Activated CD4-positive, alpha-beta memory T cell treated with anti-CD3 and anti-CD28 coated beads, Interleukin-2, amount 10 ng/mL, durations not matched to agents 7 days and 5 days (primary cell): ENCODE results near the gene AKR1A1. TPM values are rescaled to one million over a fixed set of nuclear protein-coding genes. Genes with fewer than 3 reads are reported as not detected.
"Not testable (repeated sequence)": the region's sequence is repeated elsewhere in the genome, so short reads cannot be mapped to it uniquely, and the experiment has no call there.

Experiments used
- CTCF ChIA-PET: fragments of 350-600 bp; sonication (Branson Sonifier 250); formaldehyde crosslinking; loops from one replicate; lab custom pipeline; 2021; ENCODE audit warnings: antibody characterized with exemption, inconsistent platforms; lab: Charles Lee
- POLR2A ChIA-PET: fragments of 350-600 bp; sonication (Branson Sonifier 250); formaldehyde crosslinking; loops from one replicate; lab custom pipeline; 2021; ENCODE audit warnings: antibody characterized with exemption; lab: Charles Lee
- DNase-seq: peaks from one replicate; pipeline ENCODE4 v3.0.0-alpha.2; 2020
- H3K27ac Mint-ChIP-seq: one replicate; pipeline ENCODE4 v1.8.0; 2021; ENCODE audit warnings: mild to moderate bottlenecking, mixed read lengths
- H3K27me3 Mint-ChIP-seq: one replicate; pipeline ENCODE4 v1.8.0; 2021; ENCODE audit warnings: mixed read lengths
- H3K36me3 Mint-ChIP-seq: one replicate; pipeline ENCODE4 v1.8.0; 2021; ENCODE audit warnings: low read depth, mixed read lengths
- H3K4me1 Mint-ChIP-seq: one replicate; pipeline ENCODE4 v1.8.0; 2021; ENCODE audit warnings: mixed read lengths
- H3K4me3 Mint-ChIP-seq: one replicate; pipeline ENCODE4 v1.8.0; 2021; ENCODE audit warnings: mild to moderate bottlenecking, mixed read lengths
- H3K9me3 Mint-ChIP-seq: one replicate; pipeline ENCODE4 v1.8.0; 2021; ENCODE audit warnings: mixed read lengths
- total RNA-seq, 2 experiments: library from RNA; stranded (reverse); gene quantifications; one replicate each; pipeline ENCODE4 v1.2.3, GENCODE V29; 2021

AKR1A1 gene
- total RNA-seq, 2 experiments from 2014 or later: 144 TPM

GRCh38 chr1:45573231-45573804, 22.7 kb downstream of the AKR1A1 start:
- Mint-ChIP-seq H3K27ac (no peak overlapping the region), H3K9me3 (no peaks in the 10 kb centered on the region), H3K27me3 (no peaks in the 10 kb centered on the region), H3K4me1 (no peaks in the 10 kb centered on the region), H3K4me3 (no peak overlapping the region), H3K36me3 (peaks cover 27% of the 10 kb centered on the region)
- CTCF ChIA-PET: interaction anchor here (1.1 kb wide), 1 partner anchor 61 kb away, joined by 3 read pairs; no protein-coding TSS in a partner anchor
- DNase-seq: no peak
- POLR2A ChIA-PET: interaction anchor here (5.4 kb wide), 1 partner anchor 10 kb away, joined by 35 read pairs; the partner anchor contains the start of gene NASP

GRCh38 chr1:45574105-45574626, 23.5 kb downstream of the AKR1A1 start:
- Mint-ChIP-seq H3K4me1 (no peaks in the 10 kb centered on the region), H3K9me3 (no peaks in the 10 kb centered on the region), H3K4me3 (no peak overlapping the region), H3K36me3 (peaks cover 21% of the 10 kb centered on the region), H3K27ac (no peak overlapping the region), H3K27me3 (no peaks in the 10 kb centered on the region)
- no peak for DNase-seq
- ChIA-PET POLR2A (interaction anchor here (1.0 to 1.2 kb wide), 2 partner anchors 9 to 52 kb away, joined by 4 read pairs; partner anchors contain the start of gene PRDX1), CTCF (interaction anchor here (1.1 kb wide), 1 partner anchor 62 kb away, joined by 3 read pairs; no protein-coding TSS in a partner anchor)

DNA sequence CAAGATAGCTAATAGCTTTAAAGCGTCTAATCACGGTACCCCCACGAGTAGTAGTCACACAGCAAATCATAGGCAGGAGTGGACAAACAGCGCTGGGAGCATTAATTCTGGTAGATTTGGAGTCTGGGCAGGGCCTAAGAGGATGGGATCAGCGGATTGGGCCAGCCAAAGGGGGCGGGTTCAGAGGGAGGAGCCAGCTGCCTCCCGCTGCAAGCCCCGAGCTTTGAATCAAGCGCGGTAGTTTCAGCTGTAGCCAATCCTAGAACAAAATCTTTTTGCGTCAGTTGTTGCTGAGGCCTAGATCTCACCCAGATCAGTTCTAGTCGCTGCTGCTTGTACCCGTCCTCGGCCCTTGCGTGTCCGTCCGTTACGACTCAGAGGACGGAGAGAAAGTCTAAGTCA, 32.6 kb downstream of the AKR1A1 start:
- H3K27ac Mint-ChIP-seq: peak overlapping the region; percentile 98
- H3K9me3 Mint-ChIP-seq: no peaks in the 10 kb centered on the region
- peaks cover 29% of the 10 kb centered on the region for H3K4me1 Mint-ChIP-seq
- H3K27me3 Mint-ChIP-seq: no peaks in the 10 kb centered on the region
- ChIA-PET POLR2A (interaction anchor here (0.7 to 7.7 kb wide), 23 partner anchors 8 to 862 kb away, joined by 3 to 83 read pairs (median 6); partner anchors contain the start of genes AKR1A1, CCDC163, GPBP1L1 and HECTD3), CTCF (interaction anchor here (0.5 to 3.0 kb wide), 15 partner anchors 14 to 280 kb away, joined by 3 to 13 read pairs (median 5); partner anchors contain the start of genes CCDC163, MMACHC, MUTYH and PRDX1)
- H3K36me3 Mint-ChIP-seq: peaks cover 2% of the 10 kb centered on the region
- peak overlapping the region; percentile 88 for H3K4me3 Mint-ChIP-seq
- DNase-seq: peak; percentile 96

DNA sequence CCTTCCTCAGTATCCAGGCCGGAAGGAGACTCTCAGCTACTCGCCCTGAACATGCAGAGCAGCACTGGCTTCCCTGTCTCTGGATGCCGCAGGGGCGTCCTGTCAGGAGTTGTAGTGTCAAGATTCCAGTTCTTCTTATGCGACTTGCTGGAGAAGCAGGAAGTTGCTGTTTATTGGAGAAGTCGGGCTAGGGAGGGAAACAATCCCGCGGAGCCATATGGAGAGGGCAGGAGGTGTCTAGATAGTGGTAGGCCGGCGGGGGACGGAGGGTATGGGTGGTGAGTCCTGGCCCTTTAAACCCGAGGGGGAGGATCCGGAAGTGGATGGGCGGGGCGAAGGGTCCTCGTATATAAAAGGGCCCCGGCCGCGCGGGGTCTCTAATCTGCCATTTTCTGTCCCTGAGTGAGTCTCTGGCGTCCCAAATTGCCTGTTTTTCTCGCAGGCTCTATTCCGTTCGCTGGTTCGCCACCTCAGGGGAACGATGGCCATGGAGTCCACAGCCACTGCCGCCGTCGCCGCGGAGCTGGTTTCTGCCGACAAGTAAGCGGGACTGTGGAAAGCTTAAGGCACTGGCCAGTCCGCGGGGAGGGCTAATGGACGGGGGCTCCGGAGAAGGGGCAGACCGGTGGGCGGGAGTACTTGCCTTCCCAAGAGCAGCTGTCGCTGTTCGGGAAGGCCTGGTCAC, 33.2 kb downstream of the AKR1A1 start, which contains the start of gene NASP:
NASP (plus strand) TSS at position 376 of the 685 bp plus-strand sequence; CDS start at position 482, 106 bp downstream.
- ChIA-PET CTCF (interaction anchor here (0.5 to 3.0 kb wide), 15 partner anchors 15 to 281 kb away, joined by 3 to 13 read pairs (median 6); partner anchors contain the start of genes CCDC163, MMACHC, MUTYH and PRDX1), POLR2A (interaction anchor here (0.6 to 7.7 kb wide), 34 partner anchors 8 to 862 kb away, joined by 3 to 83 read pairs (median 5); partner anchors contain the start of genes AKR1A1, CCDC163, GPBP1L1 and HECTD3)
- H3K27me3 Mint-ChIP-seq: no peaks in the 10 kb centered on the region
- H3K27ac Mint-ChIP-seq: peak within 1 kb of the TSS; percentile 98
- H3K4me1 Mint-ChIP-seq: peaks cover 31% of the 10 kb centered on the region
- peak; percentile 92 for DNase-seq
- peaks cover 2% of the 10 kb centered on the region for H3K36me3 Mint-ChIP-seq
- H3K9me3 Mint-ChIP-seq: no peaks in the 10 kb centered on the region
- H3K4me3 Mint-ChIP-seq: peak within 1 kb of the TSS; percentile 88

GRCh38 chr1:45584351-45585109, 33.9 kb downstream of the AKR1A1 start:
- DNase-seq: peak; percentile 90

DNA sequence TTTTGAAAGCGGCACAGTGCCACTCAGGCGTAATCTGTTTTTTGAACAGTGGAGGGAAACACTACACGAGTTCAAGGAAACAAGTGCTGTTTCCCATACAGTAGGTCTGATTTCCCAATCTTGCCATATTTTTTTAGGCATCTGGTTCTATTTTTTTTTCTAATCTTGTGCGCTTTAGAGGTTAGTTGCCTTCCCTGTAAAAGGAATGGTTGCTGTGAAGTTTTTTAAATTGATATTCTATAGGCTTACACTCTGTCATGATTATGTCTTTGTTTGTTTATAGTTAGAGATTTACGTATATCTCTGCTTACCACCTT, 34.4 kb downstream of the AKR1A1 start:
- ChIA-PET CTCF (interaction anchor here (1.6 to 3.0 kb wide), 2 partner anchors 14 to 64 kb away, joined by 5 to 9 read pairs; partner anchors contain the start of gene PRDX1), POLR2A (interaction anchor here (0.8 to 7.7 kb wide), 29 partner anchors 10 to 863 kb away, joined by 3 to 83 read pairs (median 5); partner anchors contain the start of genes AKR1A1, CCDC163, GPBP1L1 and HECTD3)
- Mint-ChIP-seq H3K27me3 (no peaks in the 10 kb centered on the region), H3K4me1 (peaks cover 39% of the 10 kb centered on the region), H3K4me3 (peak overlapping the region; percentile 88), H3K36me3 (peaks cover 6% of the 10 kb centered on the region), H3K27ac (peak overlapping the region; percentile 98), H3K9me3 (no peaks in the 10 kb centered on the region)
- no peak for DNase-seq

More at GRCh38 chr1:45584351-45585109, 33.9 kb downstream of the AKR1A1 start:
- H3K27ac Mint-ChIP-seq: peak overlapping the region; percentile 98
- peaks cover 6% of the 10 kb centered on the region for H3K36me3 Mint-ChIP-seq
- peaks cover 38% of the 10 kb centered on the region for H3K4me1 Mint-ChIP-seq
- no peaks in the 10 kb centered on the region for H3K9me3 Mint-ChIP-seq
- no peaks in the 10 kb centered on the region for H3K27me3 Mint-ChIP-seq
- CTCF ChIA-PET: interaction anchor here (1.4 to 3.0 kb wide), 4 partner anchors 14 to 224 kb away, joined by 3 to 13 read pairs (median 7); partner anchors contain the start of gene PRDX1
- H3K4me3 Mint-ChIP-seq: peak overlapping the region; percentile 88
- POLR2A ChIA-PET: interaction anchor here (0.6 to 7.7 kb wide), 37 partner anchors 13 to 863 kb away, joined by 3 to 83 read pairs (median 4); partner anchors contain the start of genes AKR1A1, CCDC163, GPBP1L1 and HECTD3

GRCh38 chr1:45585496-45586075, 35.0 kb downstream of the AKR1A1 start:
- CTCF ChIA-PET: interaction anchor here (1.6 to 3.0 kb wide), 2 partner anchors 15 to 64 kb away, joined by 5 to 9 read pairs; partner anchors contain the start of gene PRDX1
- H3K27ac Mint-ChIP-seq: peak overlapping the region; percentile 98
- H3K36me3 Mint-ChIP-seq: peaks cover 6% of the 10 kb centered on the region
- no peaks in the 10 kb centered on the region for H3K9me3 Mint-ChIP-seq
- H3K27me3 Mint-ChIP-seq: no peaks in the 10 kb centered on the region
- DNase-seq: peak; percentile 16
- H3K4me3 Mint-ChIP-seq: peak overlapping the region; percentile 88
- POLR2A ChIA-PET: interaction anchor here (0.9 to 7.7 kb wide), 21 partner anchors 9 to 864 kb away, joined by 3 to 83 read pairs (median 8); partner anchors contain the start of genes AKR1A1, CCDC163, GPBP1L1 and HECTD3
- peaks cover 39% of the 10 kb centered on the region for H3K4me1 Mint-ChIP-seq

DNA sequence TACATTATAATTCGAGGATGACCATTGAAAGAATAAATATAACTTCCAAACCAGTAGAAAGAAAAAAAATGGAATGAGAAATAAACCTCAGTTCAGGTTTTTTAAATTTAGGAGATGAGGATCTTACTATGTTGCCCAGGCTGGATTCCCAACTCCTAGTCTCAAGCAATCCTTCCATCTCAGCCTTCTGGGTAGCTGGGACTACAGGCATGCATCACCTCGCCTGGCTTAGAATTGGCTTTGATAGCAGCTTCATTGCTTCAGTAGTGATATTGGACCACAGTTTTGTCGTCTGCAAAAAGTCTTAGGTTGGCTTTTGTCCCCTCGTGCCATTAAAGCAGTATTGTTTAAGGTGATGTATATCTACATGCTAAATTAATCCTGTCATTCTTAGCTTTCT, 36.1 kb downstream of the AKR1A1 start:
- H3K4me1 Mint-ChIP-seq: peaks cover 45% of the 10 kb centered on the region
- H3K27me3 Mint-ChIP-seq: no peaks in the 10 kb centered on the region
- peak overlapping the region; percentile 84 for H3K27ac Mint-ChIP-seq
- ChIA-PET CTCF (interaction anchor here (1.0 to 3.0 kb wide), 2 partner anchors 9 to 66 kb away, joined by 3 to 9 read pairs; partner anchors contain the start of gene PRDX1), POLR2A (interaction anchor here (0.6 to 7.7 kb wide), 6 partner anchors 9 to 865 kb away, joined by 3 to 83 read pairs (median 6); partner anchors contain the start of genes GPBP1L1, MUTYH, PRDX1 and TOE1)
- peaks cover 10% of the 10 kb centered on the region for H3K36me3 Mint-ChIP-seq
- no peaks in the 10 kb centered on the region for H3K9me3 Mint-ChIP-seq
- H3K4me3 Mint-ChIP-seq: peak overlapping the region; percentile 88
- DNase-seq: peak; percentile 15

DNA sequence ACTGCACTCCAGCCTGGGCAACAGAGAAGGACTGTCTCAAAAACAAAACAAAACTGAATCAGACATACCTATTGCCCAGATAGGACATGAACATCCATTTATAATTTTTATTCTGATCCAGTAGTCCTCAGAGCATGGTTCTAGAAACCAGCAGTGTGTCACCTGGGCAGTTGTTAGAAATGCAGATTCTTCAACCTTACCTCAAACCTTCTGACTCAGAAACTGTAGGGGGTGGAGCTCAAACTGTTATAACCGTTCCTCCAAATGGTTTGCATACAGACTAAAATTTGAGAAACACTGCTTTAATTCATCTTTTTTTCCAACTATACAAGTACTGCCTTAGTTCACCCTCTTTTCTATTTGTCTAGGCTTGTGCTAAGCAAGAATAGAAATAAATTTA, 39.2 kb downstream of the AKR1A1 start:
- CTCF ChIA-PET: interaction anchor here (1.0 kb wide), 2 partner anchors 10 to 77 kb away, joined by 3 read pairs; no protein-coding TSS in a partner anchor
- Mint-ChIP-seq H3K27me3 (no peaks in the 10 kb centered on the region), H3K9me3 (no peaks in the 10 kb centered on the region), H3K27ac (no peak overlapping the region), H3K36me3 (peaks cover 27% of the 10 kb centered on the region), H3K4me3 (no peak overlapping the region), H3K4me1 (peaks cover 37% of the 10 kb centered on the region)
- DNase-seq: no peak
- POLR2A ChIA-PET: interaction anchor here (0.6 to 1.1 kb wide), 2 partner anchors 18 to 69 kb away, joined by 3 to 4 read pairs; partner anchors contain the start of gene PRDX1

- no peak overlapping the region for H3K4me3 Mint-ChIP-seq
- no peak overlapping the region for H3K27ac Mint-ChIP-seq
Observed at GRCh38 chr1:45594412-45594811, 43.8 kb downstream of the AKR1A1 start.

GRCh38 chr1:45596765-45597164, 46.1 kb downstream of the AKR1A1 start:
- peaks cover 24% of the 10 kb centered on the region for H3K4me1 Mint-ChIP-seq
- CTCF ChIA-PET, POLR2A ChIA-PET, H3K27me3 Mint-ChIP-seq, H3K4me3 Mint-ChIP-seq, DNase-seq, H3K9me3 Mint-ChIP-seq, H3K27ac Mint-ChIP-seq: not testable (repeated sequence)
- H3K36me3 Mint-ChIP-seq: peaks cover 48% of the 10 kb centered on the region

More at GRCh38 chr1:45594412-45594811, 43.8 kb downstream of the AKR1A1 start:
- Mint-ChIP-seq H3K9me3 (no peaks in the 10 kb centered on the region), H3K36me3 (peaks cover 48% of the 10 kb centered on the region), H3K27me3 (no peaks in the 10 kb centered on the region), H3K4me1 (peaks cover 20% of the 10 kb centered on the region)
- POLR2A ChIA-PET: interaction anchor here (0.7 to 3.2 kb wide), 2 partner anchors 9 to 10 kb away, joined by 3 to 8 read pairs; no protein-coding TSS in a partner anchor
- CTCF ChIA-PET: no interaction called here
- DNase-seq: no peak
